Aorta (tissue), 5 donors: ENCODE data around the gene FGF6. TPM values are rescaled to one million over a fixed set of nuclear protein-coding genes. Genes with fewer than 3 reads are reported as not detected.

ENCODE experiments used
- ATAC-seq: fragments of 200-7000 bp; cut with Tn5 transposase; one replicate; pipeline ENCODE4 v1.9.1; 2022; ENCODE audit warnings: moderate library complexity; ENCODE audit not compliant: low FRiP score
- DNase-seq, 2 donors: peaks; one replicate each; pipeline ENCODE4 v3.0.0-alpha.2; 2020
- H3K27ac ChIP-seq, 2 donors: one replicate each; pipeline ENCODE4 v1.5.1; 2013; ENCODE audit warnings: low read length in 2 of 2, mild to moderate bottlenecking in 2 of 2, moderate library complexity in 2 of 2, control low read depth in 1 of 2, inconsistent platforms in 1 of 2, low read depth in 1 of 2
- H3K27me3 ChIP-seq, 2 donors: one replicate each; pipeline ENCODE4 v1.6.1; 2013; ENCODE audit warnings: control low read depth in 1 of 2, low read length in 1 of 2, mild to moderate bottlenecking in 1 of 2, moderate library complexity in 1 of 2; ENCODE audit not compliant: insufficient read depth in 2 of 2, control insufficient read depth in 1 of 2
- H3K36me3 ChIP-seq, 2 donors: one replicate each; pipeline ENCODE4 v1.6.1; 2013; ENCODE audit warnings: control low read depth in 1 of 2, low read length in 1 of 2, mild to moderate bottlenecking in 1 of 2; ENCODE audit not compliant: insufficient read depth in 2 of 2, control insufficient read depth in 1 of 2
- H3K4me1 ChIP-seq, 2 donors: one replicate each; pipeline ENCODE4 v1.6.1; 2013; ENCODE audit warnings: low read length in 2 of 2, control low read depth in 1 of 2, mild to moderate bottlenecking in 1 of 2, moderate library complexity in 1 of 2; ENCODE audit not compliant: insufficient read depth in 2 of 2, control insufficient read depth in 1 of 2
- H3K4me3 ChIP-seq, 2 donors: one replicate each; pipeline ENCODE4 v1.5.1; 2013; ENCODE audit warnings: low read length in 2 of 2, control low read depth in 1 of 2, mild to moderate bottlenecking in 1 of 2
- H3K9me3 ChIP-seq: one replicate; pipeline ENCODE4 v1.6.1; 2013; ENCODE audit warnings: mild to moderate bottlenecking, low read length; ENCODE audit not compliant: control insufficient read depth
- WGBS, 2 donors: extraction: QIAGEN DNeasy Blood & Tissue Kit; methylation state at CpG; one replicate each; pipeline ENCODE4 v1.1.7; 2013; 5-methylcytosine and 5-hydroxymethylcytosine counted together
- intact Hi-C, 2 donors: fragments of 100-400 bp; cut with DNase I; formaldehyde crosslinking; loops; one replicate each; pipeline versions ENCODE4 v1.14.2 to v1.15.0; 2022
- polyA plus RNA-seq, 2 donors: library from polyadenylated mRNA; stranded (reverse); fragments of 200-250 nt; gene quantifications; one replicate each; pipeline ENCODE4 v1.2.3, GENCODE V29; 2013
- total RNA-seq, 2 donors: library from RNA; stranded (reverse); fragmentation: NEBNext Ultra II Directional; extraction: Animal tissue kit (Norgen Biotek cat#: 25700); gene quantifications; one replicate each; pipeline ENCODE4 v1.2.1, GENCODE V29; 2021
- donor health status: healthy with polysubstance abuse.
- donor health status: Bipolar disorder and iron deficiency.
- donor health status: DM: no; HTN: no; CAD: no.
- donor health status: DM: no; HTN: no; CAD: no.
- donor health status: DM: yes; HTN: yes; CAD: no.

The FGF6 gene
- total and polyA plus RNA-seq, 4 donors, result not detected

GRCh38 chr12:4393211-4393610, 52.4 kb downstream of the FGF6 start:
- no peak for ATAC-seq
- no peak for DNase-seq
- H3K4me3 ChIP-seq, result no peak overlapping the region
- H3K4me1 ChIP-seq, result no peaks in the 10 kb centered on the region
- no peaks in the 10 kb centered on the region for H3K36me3 ChIP-seq
- no peaks in the 10 kb centered on the region for H3K27me3 ChIP-seq
- no peak overlapping the region for H3K27ac ChIP-seq
- H3K9me3 ChIP-seq, result no peaks in the 10 kb centered on the region
- 72 to 76% methylated on average over 5 of the region's 5 CpGs for WGBS, 2 donors
- intact Hi-C loops, result no loop called here

- Histone ChIP-seq H3K36me3 (no peaks in the 10 kb centered on the region), H3K27ac (no peak overlapping the region), H3K27me3 (no peaks in the 10 kb centered on the region), H3K9me3 (no peaks in the 10 kb centered on the region), H3K4me1 (no peaks in the 10 kb centered on the region), H3K4me3 (no peak overlapping the region)
- intact Hi-C loops, result no loop called here
- no peak for ATAC-seq
- 24 to 26% methylated on average over 15 of the region's 15 CpGs for WGBS, 2 donors
- no peak for DNase-seq
Measured at GRCh38 chr12:4392223-4392742, 53.3 kb downstream of the FGF6 start.

GRCh38 chr12:4388662-4389061, 57.0 kb downstream of the FGF6 start:
- DNase-seq (no peak), ATAC-seq (no peak)
- Histone ChIP-seq H3K4me3 (no peak overlapping the region), H3K36me3 (no peaks in the 10 kb centered on the region), H3K4me1 (no peaks in the 10 kb centered on the region), H3K9me3 (no peaks in the 10 kb centered on the region), H3K27ac (no peak overlapping the region), H3K27me3 (no peaks in the 10 kb centered on the region)
- intact Hi-C loops, result no loop called here
- 28 to 29% methylated on average over 2 of the region's 2 CpGs for WGBS, 2 donors

- Histone ChIP-seq H3K27me3 (no peaks in the 10 kb centered on the region), H3K4me1 (no peaks in the 10 kb centered on the region), H3K27ac (no peak overlapping the region), H3K4me3 (no peak overlapping the region), H3K36me3 (no peaks in the 10 kb centered on the region), H3K9me3 (no peaks in the 10 kb centered on the region)
- no peak for ATAC-seq
- 58 to 80% methylated on average over 1 of the region's 1 CpG for WGBS, 2 donors
- no peak for DNase-seq
- intact Hi-C loops, result no loop called here
Measured at GRCh38 chr12:4388032-4388431, 57.6 kb downstream of the FGF6 start.

- intact Hi-C loops, result no loop called here
Measured at GRCh38 chr12:4387607-4388006, 58.0 kb downstream of the FGF6 start.

GRCh38 chr12:4386801-4387200, 58.8 kb downstream of the FGF6 start:
- ATAC-seq (no peak), DNase-seq (no peak)
- WGBS, 2 donors, result 73 to 75% methylated on average over 4 of the region's 4 CpGs
- H3K27me3 ChIP-seq, result no peaks in the 10 kb centered on the region
- H3K27ac ChIP-seq, result no peak overlapping the region
- H3K9me3 ChIP-seq, result no peaks in the 10 kb centered on the region
- no peak overlapping the region for H3K4me3 ChIP-seq
- H3K4me1 ChIP-seq, result no peaks in the 10 kb centered on the region
- H3K36me3 ChIP-seq, result no peaks in the 10 kb centered on the region
- intact Hi-C loops, result no loop called here

More at GRCh38 chr12:4387607-4388006, 58.0 kb downstream of the FGF6 start:
- WGBS, 2 donors, result 79 to 83% methylated on average over 5 of the region's 5 CpGs
- no peaks in the 10 kb centered on the region for H3K4me1 ChIP-seq
- no peak overlapping the region for H3K4me3 ChIP-seq
- H3K9me3 ChIP-seq, result no peaks in the 10 kb centered on the region
- no peak for ATAC-seq
- H3K27me3 ChIP-seq, result no peaks in the 10 kb centered on the region
- no peak overlapping the region for H3K27ac ChIP-seq
- DNase-seq, result no peak
- H3K36me3 ChIP-seq, result no peaks in the 10 kb centered on the region

Other genes starting within 250 kb of the FGF6 start
- 100 to 1,000 TPM; 135 to 170 TPM for gene CCND2, start 172.1 kb downstream of the FGF6 start, total RNA-seq
- gene CCND2, start 172.1 kb downstream of the FGF6 start, polyA plus RNA-seq, result 10 to 100 TPM; 17.1 to 18.9 TPM
- gene TIGAR, start 124.6 kb downstream of the FGF6 start, total RNA-seq, result 10 to 100 TPM in 1 of 2 donors, 1 to 10 TPM in 1; 7.2 to 10.5 TPM
- 1 to 10 TPM; 2.9 to 4.6 TPM for gene TIGAR, start 124.6 kb downstream of the FGF6 start, polyA plus RNA-seq
- not detected for gene FGF23, start 66.1 kb downstream of the FGF6 start, total RNA-seq
- gene FGF23, start 66.1 kb downstream of the FGF6 start, polyA plus RNA-seq, result not detected
- gene RAD51AP1, start 93.1 kb upstream of the FGF6 start, total RNA-seq, result 1 to 10 TPM; 1.2 to 2.8 TPM
- 1 to 10 TPM; 2.2 to 2.9 TPM for gene RAD51AP1, start 93.1 kb upstream of the FGF6 start, polyA plus RNA-seq
- gene DYRK4, start 116.4 kb upstream of the FGF6 start, total RNA-seq, result 10 to 100 TPM; 29.6 to 33.8 TPM
- gene DYRK4, start 116.4 kb upstream of the FGF6 start, polyA plus RNA-seq, result 10 to 100 TPM; 45.3 to 74.8 TPM
- 1 to 10 TPM in 1 of 2 donors, under 1 TPM in 1; 0.68 to 1.4 TPM for gene AKAP3, start 203.2 kb upstream of the FGF6 start, total RNA-seq
- gene AKAP3, start 203.2 kb upstream of the FGF6 start, polyA plus RNA-seq, result under 1 TPM; 0.50 to 0.51 TPM
- 10 to 100 TPM; 47.9 to 56.3 TPM for gene NDUFA9, start 203.3 kb upstream of the FGF6 start, total RNA-seq
- gene NDUFA9, start 203.3 kb upstream of the FGF6 start, polyA plus RNA-seq, result 10 to 100 TPM; 18.0 to 43.0 TPM